HepG2 (cell line): ENCODE results near the gene MDM4. TPM values are rescaled to one million over a fixed set of nuclear protein-coding genes. Genes with fewer than 3 reads are reported as not detected.

Source experiments
- ATAC-seq: fragments of 200-7000 bp; cut with Tn5 transposase; 3 replicates; pipeline ENCODE4 v1.9.1; 2020; ENCODE audit warnings: mild to moderate bottlenecking, moderate library complexity
- BruUV-seq: library from RNA; stranded (reverse); fragments of 400-500 nt; replicated peaks from 2 replicates; lab custom pipeline; 2021; lab: Mats Ljungman, UMichigan
- CTCF ChIA-PET: fragments of 300-600 bp; formaldehyde crosslinking; extraction: SDS; loops from one replicate; lab custom pipeline; 2021; ENCODE audit warnings: low total read pairs, inconsistent platforms, low intra/inter-chr PET ratio; lab: Yijun Ruan, JAX
- POLR2A ChIA-PET: fragments of 350-600 bp; sonication (Branson Sonifier 250); formaldehyde crosslinking; loops from one replicate; lab custom pipeline; 2020; ENCODE audit warnings: antibody characterized with exemption, inconsistent platforms; lab: Yijun Ruan, JAX
- DNase-seq: peaks from one replicate; pipeline ENCODE4 v3.0.0-alpha.2; 2015; ENCODE audit warnings: low spot score
- FAIRE-seq: peaks from 3 replicates; lab custom pipeline; 2011; peaks lifted over from hg19 to GRCh38; lab: Jason Lieb, UNC
- H2AFZ ChIP-seq: one replicate; pipeline ENCODE4 v1.6.1; 2011; ENCODE audit warnings: low read length, inconsistent platforms
- H3K27ac ChIP-seq: fragments of 300-600 bp; 3 replicates; pipeline ENCODE4 v1.8.0; 2011; ENCODE audit warnings: mixed run types, mild to moderate bottlenecking, mixed read lengths, low read length, inconsistent platforms; ENCODE audit not compliant: insufficient read depth; ENCODE audit errors: extremely low read length
- H3K27me3 ChIP-seq, 2 experiments: fragments of 200-600 bp in 1 of 2; 2 replicates in 1 of 2; 3 replicates in 1 of 2; pipeline versions ENCODE4 v1.6.0 to v1.8.0; 2011; ENCODE audit warnings: low read length in 2 of 2, mild to moderate bottlenecking in 2 of 2, moderate library complexity in 2 of 2, inconsistent platforms in 1 of 2; ENCODE audit not compliant: insufficient read depth in 2 of 2, control insufficient read depth in 1 of 2
- H3K36me3 ChIP-seq, 2 experiments: fragments of 200-600 bp in 1 of 2; replicated peaks in 1 of 2; 2 replicates in 1 of 2; 3 replicates in 1 of 2; pipeline versions ENCODE4 v1.5.1 to v1.8.0; 2011; ENCODE audit warnings: low read length in 2 of 2, inconsistent platforms in 1 of 2; ENCODE audit not compliant: insufficient read depth in 2 of 2, control insufficient read depth in 1 of 2
- H3K4me1 ChIP-seq: 2 replicates; pipeline ENCODE4 v1.5.1; 2012; ENCODE audit warnings: low read length, inconsistent platforms; ENCODE audit not compliant: insufficient read depth
- H3K4me2 ChIP-seq: 2 replicates; pipeline ENCODE4 v1.6.0; 2011; ENCODE audit warnings: low read depth, low read length, inconsistent platforms
- H3K4me3 ChIP-seq, 3 experiments: fragments of 200-600 bp in 1 of 3; sonication (generic), shearing (Covaris generic) in 1 of 3; replicated peaks in 1 of 3; 2 replicates each; pipeline ENCODE4 v1.5.1; 2011 to 2016; ENCODE audit warnings: low read length in 3 of 3, inconsistent platforms in 2 of 3, low read depth in 2 of 3, mild to moderate bottlenecking in 2 of 3, control low read depth in 1 of 3, mixed read lengths in 1 of 3; ENCODE audit not compliant: insufficient read depth in 1 of 3
- H3K79me2 ChIP-seq: one replicate; pipeline ENCODE4 v1.6.1; 2011; ENCODE audit warnings: low read length, inconsistent platforms; ENCODE audit not compliant: insufficient read depth
- H3K9ac ChIP-seq: 2 replicates; pipeline ENCODE4 v1.6.0; 2011; ENCODE audit warnings: mild to moderate bottlenecking, low read depth, low read length, inconsistent platforms; ENCODE audit not compliant: insufficient read depth
- H3K9me3 ChIP-seq: 2 replicates; pipeline ENCODE4 v1.5.1; 2012; ENCODE audit warnings: mild to moderate bottlenecking, low read length
- H4K20me1 ChIP-seq: 2 replicates; pipeline ENCODE4 v1.6.0; 2011; ENCODE audit warnings: inconsistent platforms, mild to moderate bottlenecking, low read length, moderate library complexity; ENCODE audit not compliant: insufficient read depth
- AGO2 ChIP-seq: fragments of 200-400 bp; formaldehyde crosslinking; optimal IDR thresholded peaks from 2 replicates; pipeline ENCODE3; 2017; ENCODE audit warnings: mild to moderate bottlenecking, low read depth, low read length, moderate library complexity
- GZF1 ChIP-seq: sonication (generic); formaldehyde crosslinking; IDR thresholded peaks from 2 replicates; pipeline ENCODE4 v1.5.1; 2020; ENCODE audit warnings: mild to moderate bottlenecking, missing genetic modification reagents
- KAT7 ChIP-seq: IDR thresholded peaks from 2 replicates; pipeline ENCODE4 v1.6.1; 2018; ENCODE audit warnings: borderline replicate concordance, missing compliant biosample characterization
- MTA3 ChIP-seq: sonication (generic); formaldehyde crosslinking; IDR thresholded peaks from 2 replicates; pipeline ENCODE4 v1.4.0; 2020; ENCODE audit warnings: missing genetic modification reagents
- SIX4 ChIP-seq: sonication (generic); formaldehyde crosslinking; IDR thresholded peaks from 2 replicates; pipeline ENCODE4 v1.4.0; 2020; ENCODE audit warnings: missing genetic modification reagents
- SOX13 ChIP-seq, 3 experiments: fragments of 450-650 bp in 1 of 3; sonication (generic) in 1 of 3; formaldehyde crosslinking in 1 of 3; IDR thresholded peaks in 2 of 3; conservative IDR thresholded peaks in 1 of 3; 2 replicates each; pipeline versions ENCODE4 v1.5.0 to v1.6.1; 2016 to 2020; ENCODE audit warnings: antibody characterized with exemption in 1 of 3, mild to moderate bottlenecking in 1 of 3, missing compliant biosample characterization in 1 of 3, missing genetic modification reagents in 1 of 3, moderate library complexity in 1 of 3
- TEAD2 ChIP-seq: sonication (generic); formaldehyde crosslinking; IDR thresholded peaks from 2 replicates; pipeline ENCODE4 v1.9.0; 2021; ENCODE audit warnings: missing genetic modification reagents
- ZNF230 ChIP-seq: sonication (generic); formaldehyde crosslinking; IDR thresholded peaks from 2 replicates; pipeline ENCODE4 v1.4.0; 2020; ENCODE audit warnings: mild to moderate bottlenecking, missing genetic modification reagents
- ZNF446 ChIP-seq: sonication (generic); formaldehyde crosslinking; IDR thresholded peaks from 2 replicates; pipeline ENCODE4 v1.5.0; 2020; ENCODE audit warnings: mild to moderate bottlenecking, missing genetic modification reagents
- WGBS: methylation state at CpG from one replicate; pipeline ENCODE4 v1.1.6; 2017; ENCODE audit warnings: low lambda C conversion rate; 5-methylcytosine and 5-hydroxymethylcytosine counted together
- in situ Hi-C: cut with HindIII; loops from 2 replicates; pipeline ENCODE4 v1.10.0; 2017; ENCODE audit warnings: low pct_unique_long_range_greater_than_20kb; ENCODE audit not compliant: extremely low pct_ligation_motif_present
- intact Hi-C: fragments of 100-400 bp; cut with micrococcal nuclease; formaldehyde crosslinking; loops from one replicate; pipeline ENCODE4 v1.10.0; 2022; ENCODE audit not compliant: unreplicated experiment
- polyA plus RNA-seq, 8 experiments: library from polyadenylated mRNA; depleted of rRNA in 3 of 8; stranded (reverse) in 7 of 8; unstranded in 1 of 8; fragments of >200 nt; fragmentation: Illumina TruSeq in 4 of 8; extraction: Trizol in 4 of 8; gene quantifications; 2 replicates each; pipeline versions ENCODE4 v1.2.1 to v1.2.3, GENCODE V29; 2011 to 2016; ENCODE audit warnings: low read depth in 4 of 8, missing spikeins in 1 of 8, mixed read lengths in 1 of 8; ENCODE audit not compliant: insufficient read depth in 1 of 8
- total RNA-seq, 5 experiments: library from RNA; depleted of rRNA; stranded (reverse); fragments of >200 nt; fragmentation: Illumina TruSeq; extraction: Trizol; gene quantifications; 2 replicates each; pipeline ENCODE4 v1.2.3, GENCODE V29; 2016; ENCODE audit warnings: low read depth in 1 of 5
- TF ChIP-seq, protein P1 (sequence below): sonication (generic); IDR thresholded peaks from 2 replicates; pipeline ENCODE4 v1.6.1; 2016; ENCODE audit warnings: low read depth, borderline replicate concordance
- TF ChIP-seq, protein P2 (sequence below): sonication (generic); formaldehyde crosslinking; IDR thresholded peaks from 2 replicates; pipeline ENCODE4 v1.4.0; 2020; ENCODE audit warnings: mild to moderate bottlenecking, missing genetic modification reagents
- TF ChIP-seq, protein P3 (sequence below): sonication (generic); formaldehyde crosslinking; IDR thresholded peaks from 2 replicates; pipeline ENCODE4 v1.8.0; 2022; ENCODE audit warnings: mild to moderate bottlenecking, missing genetic modification reagents
- TF ChIP-seq, protein P4 (sequence below): sonication (generic); formaldehyde crosslinking; IDR thresholded peaks from 2 replicates; pipeline ENCODE4 v1.5.0; 2020; ENCODE audit warnings: mild to moderate bottlenecking, missing genetic modification reagents, borderline replicate concordance
- TF ChIP-seq, protein P5 (sequence below): sonication (generic); formaldehyde crosslinking; IDR thresholded peaks from 2 replicates; pipeline ENCODE4 v1.5.0; 2020; ENCODE audit warnings: missing genetic modification reagents, mild to moderate bottlenecking, borderline replicate concordance

MDM4 gene
- total and polyA plus RNA-seq, 2 of the 13 experiments (the other 11 are each of a cell fraction or from before 2014, with no cell fraction given), result 14.9 to 19.0 TPM

DNA sequence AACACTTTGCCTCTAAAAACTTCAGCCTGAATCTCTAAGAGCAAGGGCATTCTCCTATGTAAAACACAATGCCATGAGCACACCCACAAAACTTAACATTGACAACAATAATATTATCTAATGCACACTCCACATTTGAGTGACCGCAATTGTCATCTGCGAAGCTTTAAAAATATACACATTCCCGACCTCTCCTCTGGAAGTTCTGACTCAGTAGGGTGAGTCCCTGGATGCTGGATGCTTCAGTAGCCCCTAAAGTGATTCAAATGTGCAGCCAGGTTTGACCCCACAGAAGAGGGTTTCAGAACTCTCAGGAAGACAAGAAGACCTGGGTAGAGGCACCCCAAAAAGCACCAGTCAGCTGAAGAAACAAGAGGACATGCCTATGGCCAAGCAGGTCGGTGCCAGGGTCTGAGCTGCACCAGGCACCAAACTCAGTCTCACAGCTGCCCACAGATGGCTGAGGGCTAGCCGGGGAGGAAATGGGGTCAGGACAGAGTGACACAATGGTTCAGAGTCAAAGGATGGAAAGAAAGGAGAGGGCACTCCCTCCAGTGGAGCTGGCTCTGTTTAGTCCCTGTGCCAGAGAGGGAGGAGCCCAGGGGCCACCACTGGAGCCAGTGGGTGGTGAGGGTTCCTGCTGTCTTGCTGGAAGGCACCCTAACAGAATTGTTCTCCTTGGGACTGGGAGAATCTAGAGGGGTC, 39.0 kb upstream of the MDM4 start (continued):
- TF ChIP-seq MTA3 (CRISPR knock-in tag), result no peak
- TF ChIP-seq KAT7 (CRISPR knock-in tag), result no peak
- TF ChIP-seq ZNF446 (CRISPR knock-in tag), result no peak
- no peak for TF ChIP-seq SOX13 (IDR thresholded peaks at IDR 0.05)
- no peak for TF ChIP-seq SOX13 (CRISPR knock-in tag; conservative IDR thresholded peaks at IDR 0.05 in 1 of 2, IDR thresholded peaks at IDR 0.05 in 1 of 2)
- TF ChIP-seq, protein P1, sequence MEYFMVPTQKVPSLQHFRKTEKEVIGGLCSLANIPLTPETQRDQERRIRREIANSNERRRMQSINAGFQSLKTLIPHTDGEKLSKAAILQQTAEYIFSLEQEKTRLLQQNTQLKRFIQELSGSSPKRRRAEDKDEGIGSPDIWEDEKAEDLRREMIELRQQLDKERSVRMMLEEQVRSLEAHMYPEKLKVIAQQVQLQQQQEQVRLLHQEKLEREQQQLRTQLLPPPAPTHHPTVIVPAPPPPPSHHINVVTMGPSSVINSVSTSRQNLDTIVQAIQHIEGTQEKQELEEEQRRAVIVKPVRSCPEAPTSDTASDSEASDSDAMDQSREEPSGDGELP, result no peak
- TF ChIP-seq, all 625 proteins: peak for 0

DNA sequence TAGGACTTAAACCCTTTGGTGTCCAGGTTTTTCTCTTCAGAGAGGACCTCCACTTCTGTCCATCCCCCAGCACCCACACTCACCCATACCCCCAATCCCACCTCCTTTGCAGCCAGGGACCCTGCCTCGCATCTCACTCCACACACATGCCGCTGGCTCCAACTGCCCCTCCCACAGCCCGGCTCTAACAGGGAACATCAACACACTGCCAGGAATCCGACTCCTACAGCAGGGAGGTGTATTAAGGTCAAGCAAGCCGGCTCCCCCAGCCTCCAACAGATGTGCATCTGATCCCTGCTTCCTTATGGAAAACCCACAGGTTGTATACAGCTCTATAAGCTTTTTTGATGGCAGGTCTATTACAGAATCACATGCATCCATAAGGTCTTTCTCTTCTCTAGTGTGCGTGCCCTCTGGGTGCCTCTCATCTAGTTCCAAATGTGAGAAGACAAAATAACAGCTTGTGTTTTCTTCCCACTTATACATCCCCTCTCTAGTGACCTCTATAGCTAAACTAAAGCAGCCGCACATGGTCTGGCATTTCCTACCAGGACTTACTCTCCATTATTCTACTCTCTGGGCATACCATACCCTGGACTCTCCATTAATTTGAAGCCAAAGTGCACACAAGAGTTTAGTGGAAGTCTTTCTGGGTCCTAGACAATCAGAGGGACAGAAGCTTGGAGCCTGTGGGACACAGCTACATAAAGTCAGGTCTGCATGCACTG, 37.9 kb upstream of the MDM4 start:
- Histone ChIP-seq H3K79me2 (no peaks in the 10 kb centered on the region), H3K4me3 (no peak overlapping the region), H3K9ac (no peak overlapping the region), H3K4me2 (no peak overlapping the region), H4K20me1 (no peaks in the 10 kb centered on the region), H3K9me3 (no peaks in the 10 kb centered on the region), H3K27me3 (no peaks in the 10 kb centered on the region), H3K36me3 (no peaks in the 10 kb centered on the region), H3K27ac (no peak overlapping the region), H2AFZ (no peak overlapping the region), H3K4me1 (peaks cover 13% of the 10 kb centered on the region)
- intact Hi-C loops, result no loop called here
- FAIRE-seq, result no peak
- 89% methylated on average over 7 of the region's 7 CpGs for WGBS
- DNase-seq, result no peak
- in situ Hi-C loops, result no loop called here
- BruUV-seq, result no TSS peak
- ATAC-seq, result peak; percentile 30; the same call in 2 of the 3 replicates
- ChIA-PET POLR2A (interaction anchor here (1.7 kb wide), 1 partner anchor 16 kb away, joined by 5 read pairs; the partner anchor contains the start of gene PIK3C2B), CTCF (no interaction called here)
- TF ChIP-seq AGO2 (no peak), GZF1 (no peak), ZNF230 (no peak), TEAD2 (CRISPR knock-in tag) (no peak), SIX4 (CRISPR knock-in tag) (no peak)
- TF ChIP-seq, protein P2, sequence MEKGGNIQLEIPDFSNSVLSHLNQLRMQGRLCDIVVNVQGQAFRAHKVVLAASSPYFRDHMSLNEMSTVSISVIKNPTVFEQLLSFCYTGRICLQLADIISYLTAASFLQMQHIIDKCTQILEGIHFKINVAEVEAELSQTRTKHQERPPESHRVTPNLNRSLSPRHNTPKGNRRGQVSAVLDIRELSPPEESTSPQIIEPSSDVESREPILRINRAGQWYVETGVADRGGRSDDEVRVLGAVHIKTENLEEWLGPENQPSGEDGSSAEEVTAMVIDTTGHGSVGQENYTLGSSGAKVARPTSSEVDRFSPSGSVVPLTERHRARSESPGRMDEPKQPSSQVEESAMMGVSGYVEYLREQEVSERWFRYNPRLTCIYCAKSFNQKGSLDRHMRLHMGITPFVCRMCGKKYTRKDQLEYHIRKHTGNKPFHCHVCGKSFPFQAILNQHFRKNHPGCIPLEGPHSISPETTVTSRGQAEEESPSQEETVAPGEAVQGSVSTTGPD (CRISPR knock-in tag), result no peak
- TF ChIP-seq, protein P3, sequence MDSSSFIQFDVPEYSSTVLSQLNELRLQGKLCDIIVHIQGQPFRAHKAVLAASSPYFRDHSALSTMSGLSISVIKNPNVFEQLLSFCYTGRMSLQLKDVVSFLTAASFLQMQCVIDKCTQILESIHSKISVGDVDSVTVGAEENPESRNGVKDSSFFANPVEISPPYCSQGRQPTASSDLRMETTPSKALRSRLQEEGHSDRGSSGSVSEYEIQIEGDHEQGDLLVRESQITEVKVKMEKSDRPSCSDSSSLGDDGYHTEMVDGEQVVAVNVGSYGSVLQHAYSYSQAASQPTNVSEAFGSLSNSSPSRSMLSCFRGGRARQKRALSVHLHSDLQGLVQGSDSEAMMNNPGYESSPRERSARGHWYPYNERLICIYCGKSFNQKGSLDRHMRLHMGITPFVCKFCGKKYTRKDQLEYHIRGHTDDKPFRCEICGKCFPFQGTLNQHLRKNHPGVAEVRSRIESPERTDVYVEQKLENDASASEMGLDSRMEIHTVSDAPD, result no peak
- TF ChIP-seq, protein P4, sequence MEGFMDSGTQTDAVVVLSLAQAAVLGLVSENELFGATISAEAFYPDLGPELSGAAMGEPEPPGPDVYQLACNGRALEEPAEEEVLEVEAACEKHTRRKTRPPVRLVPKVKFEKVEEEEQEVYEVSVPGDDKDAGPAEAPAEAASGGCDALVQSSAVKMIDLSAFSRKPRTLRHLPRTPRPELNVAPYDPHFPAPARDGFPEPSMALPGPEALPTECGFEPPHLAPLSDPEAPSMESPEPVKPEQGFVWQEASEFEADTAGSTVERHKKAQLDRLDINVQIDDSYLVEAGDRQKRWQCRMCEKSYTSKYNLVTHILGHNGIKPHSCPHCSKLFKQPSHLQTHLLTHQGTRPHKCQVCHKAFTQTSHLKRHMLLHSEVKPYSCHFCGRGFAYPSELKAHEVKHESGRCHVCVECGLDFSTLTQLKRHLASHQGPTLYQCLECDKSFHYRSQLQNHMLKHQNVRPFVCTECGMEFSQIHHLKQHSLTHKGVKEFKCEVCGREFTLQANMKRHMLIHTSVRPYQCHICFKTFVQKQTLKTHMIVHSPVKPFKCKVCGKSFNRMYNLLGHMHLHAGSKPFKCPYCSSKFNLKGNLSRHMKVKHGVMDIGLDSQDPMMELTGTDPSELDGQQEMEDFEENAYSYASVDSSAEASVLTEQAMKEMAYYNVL, result no peak
- TF ChIP-seq, protein P5, sequence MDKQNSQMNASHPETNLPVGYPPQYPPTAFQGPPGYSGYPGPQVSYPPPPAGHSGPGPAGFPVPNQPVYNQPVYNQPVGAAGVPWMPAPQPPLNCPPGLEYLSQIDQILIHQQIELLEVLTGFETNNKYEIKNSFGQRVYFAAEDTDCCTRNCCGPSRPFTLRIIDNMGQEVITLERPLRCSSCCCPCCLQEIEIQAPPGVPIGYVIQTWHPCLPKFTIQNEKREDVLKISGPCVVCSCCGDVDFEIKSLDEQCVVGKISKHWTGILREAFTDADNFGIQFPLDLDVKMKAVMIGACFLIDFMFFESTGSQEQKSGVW (CRISPR knock-in tag), result no peak
